ENCODE measurements around the gene FOXC2.

DNA sequence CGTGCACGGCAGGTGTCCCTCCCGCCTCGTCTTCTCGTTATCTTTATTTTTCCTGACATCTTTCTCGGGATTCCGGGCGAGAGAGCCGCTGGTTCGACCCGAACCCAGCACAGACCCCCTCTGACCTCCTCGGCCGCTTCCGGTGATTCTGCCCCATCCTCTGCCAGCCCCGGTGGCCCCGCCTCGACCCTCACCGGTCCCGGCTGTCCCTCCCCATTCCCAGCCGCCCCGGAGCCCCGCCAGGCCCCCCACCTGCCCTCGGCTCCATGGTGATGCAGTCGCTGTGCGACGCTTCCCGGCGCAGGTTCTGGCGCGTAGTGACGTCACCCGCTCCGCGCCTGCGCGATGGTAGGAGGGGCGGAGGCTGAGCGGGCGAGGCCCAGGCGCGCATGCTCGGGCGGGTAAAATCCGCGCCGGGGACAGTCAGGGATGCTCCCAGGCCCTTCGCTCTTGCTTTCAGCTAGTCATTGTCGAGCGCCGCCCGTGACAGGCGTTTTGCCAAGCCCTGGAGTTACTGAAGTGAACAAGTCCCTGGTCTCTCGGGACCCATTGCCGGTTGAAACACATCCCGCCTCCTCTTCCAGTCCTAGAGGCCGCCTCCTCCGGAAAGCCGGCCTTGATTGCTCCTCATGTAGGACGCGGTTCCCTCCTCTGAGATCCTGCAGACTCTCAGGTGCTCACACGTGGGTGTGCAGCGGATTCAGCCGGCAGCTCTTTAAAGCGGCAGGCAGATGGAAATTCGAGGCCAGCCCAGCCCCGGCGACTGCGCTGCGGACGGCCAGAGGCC, 11.5 kb upstream of the FOXC2 start, which contains the start of gene MTHFSD:
- TF ChIP-seq EZH2phosphoT487 (IDR thresholded peaks at IDR 0.05; ENCODE audit: low read length): no peak
- no peak for TF ChIP-seq CTCF (IDR thresholded peaks at IDR 0.05; ENCODE audit: low read length)
- TF ChIP-seq EZH2 (optimal IDR thresholded peaks at IDR 0.05; ENCODE audit: low read depth, low read length): no peak
